ENCODE results near the gene THADA. TPM values are rescaled to one million over a fixed set of nuclear protein-coding genes. Genes with fewer than 3 reads are reported as not detected.

Gene THADA
- total RNA-seq, 1 donor from 2014 or later, result 40.4 TPM

GRCh38 chr2:43393918-43394317, 201.9 kb downstream of the THADA start:
- intact Hi-C loops (cut with micrococcal nuclease), result no loop called here

- intact Hi-C loops (cut with micrococcal nuclease), result no loop called here
These were observed 204.0 kb downstream of the THADA start for GRCh38 chr2:43391878-43392215.

- intact Hi-C loops (cut with micrococcal nuclease), result no loop called here
These were observed 204.5 kb downstream of the THADA start for GRCh38 chr2:43391201-43391877.

- intact Hi-C loops (cut with micrococcal nuclease), result loop anchor here (5.0 kb wide), 1 partner anchor 88 kb away; no protein-coding TSS in a partner anchor
These were observed 206.0 kb downstream of the THADA start for GRCh38 chr2:43389581-43390466.

GRCh38 chr2:43388371-43388770, 207.5 kb downstream of the THADA start:
- intact Hi-C loops (cut with micrococcal nuclease), result loop anchor here (5.0 kb wide), 1 partner anchor 86 kb away; no protein-coding TSS in a partner anchor

GRCh38 chr2:43387092-43388062, 208.5 kb downstream of the THADA start:
- intact Hi-C loops (cut with micrococcal nuclease), result loop anchor here (1.0 to 5.0 kb wide), 2 partner anchors 39 to 85 kb away; no protein-coding TSS in a partner anchor

GRCh38 chr2:43386679-43387078, 209.2 kb downstream of the THADA start:
- intact Hi-C loops (cut with micrococcal nuclease), result loop anchor here (1.0 to 5.0 kb wide), 2 partner anchors 40 to 84 kb away; no protein-coding TSS in a partner anchor

- intact Hi-C loops (cut with micrococcal nuclease), result no loop called here
These were observed 211.7 kb downstream of the THADA start for GRCh38 chr2:43384143-43384542.

GRCh38 chr2:43383533-43383932, 212.3 kb downstream of the THADA start:
- intact Hi-C loops (cut with micrococcal nuclease), result no loop called here

- intact Hi-C loops (cut with micrococcal nuclease), result no loop called here
These were observed 216.3 kb downstream of the THADA start for GRCh38 chr2:43379494-43379893.

GRCh38 chr2:43377327-43377726, 218.5 kb downstream of the THADA start:
- intact Hi-C loops (cut with micrococcal nuclease), result no loop called here

- intact Hi-C loops (cut with micrococcal nuclease), result no loop called here
These were observed 219.2 kb downstream of the THADA start for GRCh38 chr2:43376523-43377198.

GRCh38 chr2:43375746-43376522, 219.9 kb downstream of the THADA start:
- intact Hi-C loops (cut with micrococcal nuclease), result no loop called here

GRCh38 chr2:43372416-43373081, 223.3 kb downstream of the THADA start:
- intact Hi-C loops (cut with micrococcal nuclease), result no loop called here

GRCh38 chr2:43370705-43371104, 225.1 kb downstream of the THADA start:
- intact Hi-C loops (cut with micrococcal nuclease), result no loop called here

GRCh38 chr2:43370146-43370545, 225.7 kb downstream of the THADA start:
- intact Hi-C loops (cut with micrococcal nuclease), result no loop called here

- intact Hi-C loops (cut with micrococcal nuclease), result no loop called here
These were observed 227.1 kb downstream of the THADA start for GRCh38 chr2:43368483-43369385.

All from T-helper 2 cell treated with Interferon-gamma antibody and Interleukin-4, amounts not matched to agents 100 ng/mL and 5 ng/mL, for 36 hours (primary cell).